ENCODE results near the gene ZNF467.

GRCh38 chr7:149776289-149776688 lies 2.9 kb upstream of the ZNF467 start:
- no peak for TF ChIP-seq CREB5 (CRISPR knock-in tag; IDR thresholded peaks at IDR 0.05; ENCODE audit: low read depth)
- no peak for TF ChIP-seq RARB (CRISPR knock-in tag; IDR thresholded peaks at IDR 0.05)
- no peak for TF ChIP-seq ESRRG (CRISPR knock-in tag; IDR thresholded peaks at IDR 0.05)
- no peak for TF ChIP-seq PPARA (CRISPR knock-in tag; IDR thresholded peaks at IDR 0.05; ENCODE audit: borderline replicate concordance)
- TF ChIP-seq ISL1 (CRISPR knock-in tag; IDR thresholded peaks at IDR 0.05): no peak

All from SK-N-SH treated with all-trans-retinoic acid at 6 μM for 48 hours (cell line).